ENCODE results near the gene RSBN1L. TPM values are rescaled to one million over a fixed set of nuclear protein-coding genes. Genes with fewer than 3 reads are reported as not detected.

The RSBN1L gene
- total and polyA plus RNA-seq, 2 of the 8 experiments (the other 6 are each of a cell fraction or from before 2014, with no cell fraction given), result 4.1 to 22.1 TPM

DNA sequence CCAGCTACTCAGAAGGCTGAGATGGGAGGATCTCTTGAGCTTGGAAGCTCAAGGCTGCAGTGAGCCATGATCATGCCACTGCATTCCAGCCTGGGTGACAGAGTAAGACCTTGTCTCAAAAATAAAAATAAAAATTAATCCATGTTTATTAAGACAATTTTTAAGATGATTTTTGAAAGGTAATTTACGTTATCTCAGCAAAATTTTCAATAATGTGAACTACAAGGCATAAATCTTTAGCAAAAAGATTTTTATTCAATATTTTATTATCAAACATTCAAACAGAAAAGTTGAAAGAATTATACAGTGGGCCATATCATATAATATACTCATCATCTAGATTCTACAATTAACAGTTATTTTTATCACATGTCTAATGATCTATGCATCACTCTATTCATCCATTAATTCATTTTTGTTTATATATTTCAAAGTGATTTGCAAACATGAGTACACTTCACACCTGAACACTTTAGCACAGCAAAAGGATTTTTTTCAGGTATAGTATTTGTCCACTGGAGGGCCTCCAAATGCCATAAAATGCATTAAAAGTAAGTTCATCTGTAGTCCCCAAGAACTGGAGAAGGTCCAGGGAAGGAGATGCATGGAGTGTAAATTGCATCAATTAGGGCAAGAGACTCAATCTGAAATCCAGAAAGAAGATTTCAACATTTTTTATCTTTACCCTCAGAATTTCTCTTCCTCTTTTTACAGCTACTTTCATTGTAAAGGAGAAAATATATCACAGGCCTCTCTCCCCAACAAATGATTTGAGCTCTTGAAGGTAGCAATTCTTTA is 38.6 kb upstream of the RSBN1L start:
- no peak overlapping the region for H2BK15ac ChIP-seq (ENCODE audit: low read length)
- H3K79me2 ChIP-seq (ENCODE audit: control insufficient read depth in 1 of 2, insufficient read depth in 2 of 2, low read length in 2 of 2), result no peaks in the 10 kb centered on the region
- H3K9ac ChIP-seq (replicated peaks in 1 of 4; ENCODE audit: extremely low read depth in 1 of 4, low read depth in 3 of 4, low read length in 3 of 4), result no peak overlapping the region
- H3K9me3 ChIP-seq (ENCODE audit: insufficient read depth in 2 of 2, low read depth in 1 of 2, low read length in 1 of 2), result no peaks in the 10 kb centered on the region
- DNase-seq (ENCODE audit: low read depth in 1 of 2, low spot score in 2 of 2) (no peak), FAIRE-seq (no peak)
- no peaks in the 10 kb centered on the region for H3K4me1 ChIP-seq (replicated peaks in 1 of 4; ENCODE audit: control insufficient read depth in 3 of 4, insufficient read depth in 4 of 4, low read length in 3 of 4)
- no peak overlapping the region for H3K4ac ChIP-seq (replicated peaks; ENCODE audit: insufficient read length, low read depth, low read length)
- H3K14ac ChIP-seq (ENCODE audit: insufficient read length), result no peak overlapping the region
- H4K20me1 ChIP-seq (replicated peaks in 1 of 2; ENCODE audit: control insufficient read depth in 1 of 2, insufficient read depth in 2 of 2, low read length in 2 of 2), result peaks cover 0 to 1% of the 10 kb centered on the region in 2 experiments
- H3K56ac ChIP-seq (replicated peaks; ENCODE audit: insufficient read length, low read depth, low read length), result no peak overlapping the region
- no peak overlapping the region for H4K8ac ChIP-seq (ENCODE audit: extremely low read depth, insufficient read depth, low read length)
- ChIA-PET POLR2A (ENCODE audit: partially characterized antibody) (no interaction called here), CTCF (ENCODE audit: partially characterized antibody) (interaction anchor here (0.6 to 6.1 kb wide), 25 partner anchors 9 to 249 kb away, joined by 3 to 48 read pairs (median 4); partner anchors contain the start of gene RSBN1L)
- H3K23me2 ChIP-seq (ENCODE audit: low read depth, low read length), result no peaks in the 10 kb centered on the region
- no peak overlapping the region for H3K18ac ChIP-seq (ENCODE audit: extremely low read depth, low read length)
- H3K4me2 ChIP-seq (ENCODE audit: insufficient read depth in 1 of 2, low read depth in 2 of 2, low read length in 2 of 2), result no peak overlapping the region
- H2BK120ac ChIP-seq (replicated peaks; ENCODE audit: low read depth, low read length), result no peak overlapping the region
- H3K27ac ChIP-seq (ENCODE audit: low read depth, low read length), result no peak overlapping the region
- peaks cover 0 to 25% (median 5%) of the 10 kb centered on the region in 4 experiments; a peak in 5 of 8 replicates for H3K36me3 ChIP-seq (ENCODE audit: control insufficient read depth in 2 of 4, insufficient read depth in 4 of 4, low read length in 3 of 4)
- WGBS, 2 experiments (ENCODE audit: extremely low coverage in 1 of 2, insufficient coverage in 1 of 2, insufficient read length in 1 of 2, insufficient replicate concordance in 2 of 2, low coverage in 1 of 2, low lambda C conversion rate in 2 of 2, missing lambda C conversion rate in 1 of 2), result 74% methylated on average over 1 of the region's 1 CpG; no CpG with 5 or more reads in 1 of the 2 experiments
- H3K79me1 ChIP-seq (ENCODE audit: low read depth, low read length), result no peaks in the 10 kb centered on the region
- no peak overlapping the region for H2AFZ ChIP-seq (ENCODE audit: low read length)
- no peak overlapping the region for H2BK20ac ChIP-seq (ENCODE audit: low read length)
- no peak overlapping the region for H4K91ac ChIP-seq (replicated peaks; ENCODE audit: insufficient read length, low read length)
- no peak overlapping the region for H2BK5ac ChIP-seq (ENCODE audit: low read depth, low read length)
- no peak overlapping the region for H3K4me3 ChIP-seq (ENCODE audit: extremely low read depth in 1 of 4, insufficient read depth in 2 of 4, low read depth in 3 of 4, low read length in 4 of 4)
- H2BK12ac ChIP-seq (ENCODE audit: low read depth, low read length), result no peak overlapping the region
- H3K27me3 ChIP-seq (replicated peaks in 1 of 4; ENCODE audit: control insufficient read depth in 3 of 4, extremely low read depth in 1 of 4, insufficient read depth in 3 of 4, low read length in 3 of 4), result no peaks in the 10 kb centered on the region
- H4K5ac ChIP-seq (ENCODE audit: insufficient read length, low read depth, low read length), result no peak overlapping the region
- H3K23ac ChIP-seq (ENCODE audit: insufficient read length), result no peak overlapping the region
- no peak overlapping the region for H2AK5ac ChIP-seq (ENCODE audit: low read depth, low read length)
- TF ChIP-seq GTF2F1 (IDR thresholded peaks at IDR 0.05; ENCODE audit: borderline replicate concordance, low read depth, low read length), result no peak
- TF ChIP-seq HDAC6 (IDR thresholded peaks at IDR 0.05; ENCODE audit: low read depth, low read length), result no peak
- TF ChIP-seq CEBPB (IDR thresholded peaks at IDR 0.05; ENCODE audit: low read depth, low read length), result no peak
- no peak for TF ChIP-seq KDM5A (IDR thresholded peaks at IDR 0.05; ENCODE audit: low read length)
- no peak for TF ChIP-seq SP1 (IDR thresholded peaks at IDR 0.05; ENCODE audit: low read depth, low read length)
- TF ChIP-seq, protein P1, sequence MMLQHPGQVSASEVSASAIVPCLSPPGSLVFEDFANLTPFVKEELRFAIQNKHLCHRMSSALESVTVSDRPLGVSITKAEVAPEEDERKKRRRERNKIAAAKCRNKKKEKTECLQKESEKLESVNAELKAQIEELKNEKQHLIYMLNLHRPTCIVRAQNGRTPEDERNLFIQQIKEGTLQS (IDR thresholded peaks at IDR 0.05; ENCODE audit: insufficient read depth, low read depth, low read length), result no peak
- no peak for TF ChIP-seq POU5F1 (IDR thresholded peaks at IDR 0.05; ENCODE audit: low read depth, low read length)
- TF ChIP-seq, protein P2, sequence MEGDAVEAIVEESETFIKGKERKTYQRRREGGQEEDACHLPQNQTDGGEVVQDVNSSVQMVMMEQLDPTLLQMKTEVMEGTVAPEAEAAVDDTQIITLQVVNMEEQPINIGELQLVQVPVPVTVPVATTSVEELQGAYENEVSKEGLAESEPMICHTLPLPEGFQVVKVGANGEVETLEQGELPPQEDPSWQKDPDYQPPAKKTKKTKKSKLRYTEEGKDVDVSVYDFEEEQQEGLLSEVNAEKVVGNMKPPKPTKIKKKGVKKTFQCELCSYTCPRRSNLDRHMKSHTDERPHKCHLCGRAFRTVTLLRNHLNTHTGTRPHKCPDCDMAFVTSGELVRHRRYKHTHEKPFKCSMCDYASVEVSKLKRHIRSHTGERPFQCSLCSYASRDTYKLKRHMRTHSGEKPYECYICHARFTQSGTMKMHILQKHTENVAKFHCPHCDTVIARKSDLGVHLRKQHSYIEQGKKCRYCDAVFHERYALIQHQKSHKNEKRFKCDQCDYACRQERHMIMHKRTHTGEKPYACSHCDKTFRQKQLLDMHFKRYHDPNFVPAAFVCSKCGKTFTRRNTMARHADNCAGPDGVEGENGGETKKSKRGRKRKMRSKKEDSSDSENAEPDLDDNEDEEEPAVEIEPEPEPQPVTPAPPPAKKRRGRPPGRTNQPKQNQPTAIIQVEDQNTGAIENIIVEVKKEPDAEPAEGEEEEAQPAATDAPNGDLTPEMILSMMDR (IDR thresholded peaks at IDR 0.05; ENCODE audit: control extremely low read depth in 1 of 3, insufficient read depth in 1 of 3, low read depth in 1 of 3, low read length in 3 of 3), result peak in 2 of 3 experiments; percentile 30 to 45; a peak in 2 of 4 replicates
- no peak for TF ChIP-seq TAF7 (optimal IDR thresholded peaks at IDR 0.05; ENCODE audit: borderline replicate concordance, low read depth, low read length)

Measured in H1 (cell line).